Non-pigmented ciliary epithelial cell (primary cell): ENCODE results near the gene MED26.

Experiments used
- DNase-seq: peaks from one replicate; pipeline ENCODE4 v3.0.0-alpha.2; 2010; ENCODE audit warnings: low read depth

Gene MED26

GRCh38 chr19:16613841-16614240 lies 14.2 kb downstream of the MED26 start:
- no peak for DNase-seq

GRCh38 chr19:16612636-16613035 lies 15.4 kb downstream of the MED26 start:
- no peak for DNase-seq

GRCh38 chr19:16611121-16611520 lies 16.9 kb downstream of the MED26 start:
- DNase-seq = no peak

- no peak for DNase-seq
Measured at GRCh38 chr19:16609511-16610200, 18.3 kb downstream of the MED26 start.

- DNase-seq = peak; percentile 67
Measured at GRCh38 chr19:16608290-16608739, 19.7 kb downstream of the MED26 start.

- DNase-seq = no peak
Measured at GRCh38 chr19:16607819-16608218, 20.2 kb downstream of the MED26 start.

- no peak for DNase-seq
Measured at GRCh38 chr19:16605553-16605994, 22.4 kb downstream of the MED26 start.

- no peak for DNase-seq
Measured at GRCh38 chr19:16605115-16605514, 22.9 kb downstream of the MED26 start.

- no peak for DNase-seq
Measured at GRCh38 chr19:16604615-16605014, 23.4 kb downstream of the MED26 start.

- no peak for DNase-seq
Measured at GRCh38 chr19:16603090-16603489, 24.9 kb downstream of the MED26 start.

GRCh38 chr19:16601378-16602052 lies 26.5 kb downstream of the MED26 start:
- DNase-seq = no peak

- DNase-seq = no peak
Measured at GRCh38 chr19:16600824-16601223, 27.2 kb downstream of the MED26 start.

GRCh38 chr19:16599655-16600346 lies 28.2 kb downstream of the MED26 start:
- DNase-seq = no peak

- no peak for DNase-seq
Measured at GRCh38 chr19:16598848-16599247, 29.2 kb downstream of the MED26 start.

GRCh38 chr19:16596399-16596798 lies 31.6 kb downstream of the MED26 start:
- no peak for DNase-seq

GRCh38 chr19:16595097-16595496 lies 32.9 kb downstream of the MED26 start:
- no peak for DNase-seq

GRCh38 chr19:16594681-16595091 lies 33.3 kb downstream of the MED26 start:
- DNase-seq = no peak

GRCh38 chr19:16594131-16594586 lies 33.8 kb downstream of the MED26 start:
- no peak for DNase-seq

GRCh38 chr19:16593181-16593580 lies 34.8 kb downstream of the MED26 start:
- no peak for DNase-seq

GRCh38 chr19:16591803-16592556 lies 36.0 kb downstream of the MED26 start:
- no peak for DNase-seq

- no peak for DNase-seq
Measured at GRCh38 chr19:16590876-16591802, 36.9 kb downstream of the MED26 start.
